ENCODE results near the gene SPACDR. TPM values are rescaled to one million over a fixed set of nuclear protein-coding genes. Genes with fewer than 3 reads are reported as not detected.

Gene SPACDR
- total and polyA plus RNA-seq, 2 donors = 0.76 to 2.4 TPM

GRCh38 chr7:100418930-100419659, 45.0 kb downstream of the SPACDR start:
- H3K9me3 ChIP-seq (ENCODE audit: control insufficient read depth in 2 of 2, insufficient read depth in 1 of 2, low read length in 1 of 2) = no peaks in the 10 kb centered on the region
- H3K36me3 ChIP-seq (ENCODE audit: control insufficient read depth in 2 of 2, insufficient read depth in 2 of 2, low read length in 1 of 2) = no peaks in the 10 kb centered on the region
- WGBS = 98% methylated on average over 1 of the region's 1 CpG
- DNase-seq (ENCODE audit: low read depth in 6 of 9, low spot score in 9 of 9) = no peak
- no peak overlapping the region for H3K27ac ChIP-seq (ENCODE audit: low read depth in 1 of 2, low read length in 1 of 2)
- H3K27me3 ChIP-seq (ENCODE audit: control insufficient read depth in 2 of 2, insufficient read depth in 1 of 2, low read length in 1 of 2) = no peaks in the 10 kb centered on the region
- no peaks in the 10 kb centered on the region for H3K4me1 ChIP-seq (ENCODE audit: control insufficient read depth in 2 of 2, insufficient read depth in 2 of 2, low read length in 2 of 2)
- H3K4me3 ChIP-seq (ENCODE audit: low read length in 2 of 2) = no peak overlapping the region

GRCh38 chr7:100415448-100415847, 48.6 kb downstream of the SPACDR start:
- Histone ChIP-seq H3K4me1 (ENCODE audit: control insufficient read depth in 2 of 2, insufficient read depth in 2 of 2, low read length in 2 of 2) (peaks cover 0 to 2% of the 10 kb centered on the region in 2 donors), H3K9me3 (ENCODE audit: control insufficient read depth in 2 of 2, insufficient read depth in 1 of 2, low read length in 1 of 2) (no peaks in the 10 kb centered on the region), H3K27ac (ENCODE audit: low read depth in 1 of 2, low read length in 1 of 2) (no peak overlapping the region), H3K27me3 (ENCODE audit: control insufficient read depth in 2 of 2, insufficient read depth in 1 of 2, low read length in 1 of 2) (no peaks in the 10 kb centered on the region), H3K4me3 (ENCODE audit: low read length in 2 of 2) (no peak overlapping the region), H3K36me3 (ENCODE audit: control insufficient read depth in 2 of 2, insufficient read depth in 2 of 2, low read length in 1 of 2) (no peaks in the 10 kb centered on the region)
- no peak for DNase-seq (ENCODE audit: low read depth in 6 of 9, low spot score in 9 of 9)
- 98% methylated on average over 5 of the region's 5 CpGs for WGBS

GRCh38 chr7:100413889-100414288, 50.2 kb downstream of the SPACDR start:
- no peaks in the 10 kb centered on the region for H3K36me3 ChIP-seq (ENCODE audit: control insufficient read depth in 2 of 2, insufficient read depth in 2 of 2, low read length in 1 of 2)
- H3K9me3 ChIP-seq (ENCODE audit: control insufficient read depth in 2 of 2, insufficient read depth in 1 of 2, low read length in 1 of 2) = no peaks in the 10 kb centered on the region
- DNase-seq (ENCODE audit: low read depth in 6 of 9, low spot score in 9 of 9) = no peak
- H3K27me3 ChIP-seq (ENCODE audit: control insufficient read depth in 2 of 2, insufficient read depth in 1 of 2, low read length in 1 of 2) = no peaks in the 10 kb centered on the region
- no peak overlapping the region for H3K27ac ChIP-seq (ENCODE audit: low read depth in 1 of 2, low read length in 1 of 2)
- peaks cover 0 to 4% of the 10 kb centered on the region in 2 donors for H3K4me1 ChIP-seq (ENCODE audit: control insufficient read depth in 2 of 2, insufficient read depth in 2 of 2, low read length in 2 of 2)
- 71% methylated on average over 1 of the region's 1 CpG for WGBS
- no peak overlapping the region for H3K4me3 ChIP-seq (ENCODE audit: low read length in 2 of 2)

GRCh38 chr7:100413346-100413745, 50.7 kb downstream of the SPACDR start:
- Histone ChIP-seq H3K36me3 (ENCODE audit: control insufficient read depth in 2 of 2, insufficient read depth in 2 of 2, low read length in 1 of 2) (no peaks in the 10 kb centered on the region), H3K9me3 (ENCODE audit: control insufficient read depth in 2 of 2, insufficient read depth in 1 of 2, low read length in 1 of 2) (no peaks in the 10 kb centered on the region), H3K27me3 (ENCODE audit: control insufficient read depth in 2 of 2, insufficient read depth in 1 of 2, low read length in 1 of 2) (no peaks in the 10 kb centered on the region), H3K27ac (ENCODE audit: low read depth in 1 of 2, low read length in 1 of 2) (no peak overlapping the region), H3K4me1 (ENCODE audit: control insufficient read depth in 2 of 2, insufficient read depth in 2 of 2, low read length in 2 of 2) (peaks cover 0 to 9% of the 10 kb centered on the region in 2 donors), H3K4me3 (ENCODE audit: low read length in 2 of 2) (no peak overlapping the region)
- no peak for DNase-seq (ENCODE audit: low read depth in 6 of 9, low spot score in 9 of 9)

GRCh38 chr7:100411101-100411500, 53.0 kb downstream of the SPACDR start:
- Histone ChIP-seq H3K4me1 (ENCODE audit: control insufficient read depth in 2 of 2, insufficient read depth in 2 of 2, low read length in 2 of 2) (peaks cover 2 to 16% of the 10 kb centered on the region in 2 donors), H3K27ac (ENCODE audit: low read depth in 1 of 2, low read length in 1 of 2) (no peak overlapping the region), H3K36me3 (ENCODE audit: control insufficient read depth in 2 of 2, insufficient read depth in 2 of 2, low read length in 1 of 2) (no peaks in the 10 kb centered on the region), H3K9me3 (ENCODE audit: control insufficient read depth in 2 of 2, insufficient read depth in 1 of 2, low read length in 1 of 2) (no peaks in the 10 kb centered on the region), H3K4me3 (ENCODE audit: low read length in 2 of 2) (no peak overlapping the region), H3K27me3 (ENCODE audit: control insufficient read depth in 2 of 2, insufficient read depth in 1 of 2, low read length in 1 of 2) (no peaks in the 10 kb centered on the region)
- no peak for DNase-seq (ENCODE audit: low read depth in 6 of 9, low spot score in 9 of 9)
- 97% methylated on average over 6 of the region's 6 CpGs for WGBS

- no peaks in the 10 kb centered on the region for H3K36me3 ChIP-seq (ENCODE audit: control insufficient read depth in 2 of 2, insufficient read depth in 2 of 2, low read length in 1 of 2)
- peak in 8 of 9 donors; percentile 29 to 84 (median 52) for DNase-seq (ENCODE audit: low read depth in 6 of 9, low spot score in 9 of 9)
- peaks cover 2 to 14% of the 10 kb centered on the region in 2 donors for H3K4me1 ChIP-seq (ENCODE audit: control insufficient read depth in 2 of 2, insufficient read depth in 2 of 2, low read length in 2 of 2)
- no peaks in the 10 kb centered on the region for H3K9me3 ChIP-seq (ENCODE audit: control insufficient read depth in 2 of 2, insufficient read depth in 1 of 2, low read length in 1 of 2)
- peak overlapping the region in 1 of 2 donors; percentile 13 for H3K27ac ChIP-seq (ENCODE audit: low read depth in 1 of 2, low read length in 1 of 2)
- 62% methylated on average over 12 of the region's 12 CpGs for whole genome bisulfite sequencing
- no peak overlapping the region for H3K4me3 ChIP-seq (ENCODE audit: low read length in 2 of 2)
- H3K27me3 ChIP-seq (ENCODE audit: control insufficient read depth in 2 of 2, insufficient read depth in 1 of 2, low read length in 1 of 2) = no peaks in the 10 kb centered on the region
Measured at GRCh38 chr7:100407285-100408180, 56.5 kb downstream of the SPACDR start.

- no peaks in the 10 kb centered on the region for H3K36me3 ChIP-seq (ENCODE audit: control insufficient read depth in 2 of 2, insufficient read depth in 2 of 2, low read length in 1 of 2)
- no peak for DNase-seq (ENCODE audit: low read depth in 6 of 9, low spot score in 9 of 9)
- no peaks in the 10 kb centered on the region for H3K9me3 ChIP-seq (ENCODE audit: control insufficient read depth in 2 of 2, insufficient read depth in 1 of 2, low read length in 1 of 2)
- no peaks in the 10 kb centered on the region for H3K27me3 ChIP-seq (ENCODE audit: control insufficient read depth in 2 of 2, insufficient read depth in 1 of 2, low read length in 1 of 2)
- 79% methylated on average over 6 of the region's 6 CpGs for WGBS
- peak overlapping the region in 1 of 2 donors; percentile 13 for H3K27ac ChIP-seq (ENCODE audit: low read depth in 1 of 2, low read length in 1 of 2)
- no peak overlapping the region for H3K4me3 ChIP-seq (ENCODE audit: low read length in 2 of 2)
- H3K4me1 ChIP-seq (ENCODE audit: control insufficient read depth in 2 of 2, insufficient read depth in 2 of 2, low read length in 2 of 2) = peaks cover 2 to 14% of the 10 kb centered on the region in 2 donors
Measured at GRCh38 chr7:100406767-100407166, 57.3 kb downstream of the SPACDR start.

Data from thymus (tissue), 11 donors.